Measurements from ENCODE around the gene CFAP299.

The CFAP299 gene

GRCh38 chr4:80566203-80566872 lies 230.8 kb downstream of the CFAP299 start:
- H3K27ac Mint-ChIP-seq = no peak overlapping the region
- no peaks in the 10 kb centered on the region for H3K27me3 Mint-ChIP-seq
- no peak for DNase-seq
- H3K4me1 Mint-ChIP-seq (ENCODE audit: low read depth) = peaks cover 9% of the 10 kb centered on the region
- peak overlapping the region; percentile 43 for H3K4me3 Mint-ChIP-seq
- no peaks in the 10 kb centered on the region for H3K36me3 Mint-ChIP-seq (ENCODE audit: low read depth)
- H3K9me3 Mint-ChIP-seq = peaks cover 10% of the 10 kb centered on the region

DNA sequence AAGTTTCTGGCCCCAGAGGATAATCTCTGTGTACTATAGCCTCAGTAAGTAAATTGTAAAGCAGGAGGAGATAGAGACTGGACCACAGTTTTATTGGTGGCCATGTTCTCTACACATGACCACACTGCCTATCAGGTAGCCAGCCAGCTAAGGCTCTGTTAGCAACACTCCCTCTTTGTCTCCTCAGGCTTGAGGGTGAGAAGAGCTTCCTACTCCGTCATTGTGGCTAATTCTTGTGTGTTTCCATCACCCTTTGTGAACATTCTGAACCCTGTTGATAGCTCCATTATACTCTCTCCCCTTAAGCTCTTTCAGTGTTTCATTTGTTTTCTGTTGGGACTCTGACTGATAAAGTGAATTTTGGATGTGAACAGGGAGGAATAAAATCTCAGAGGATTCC lies 233.4 kb downstream of the CFAP299 start:
- Mint-ChIP-seq H3K9me3 (peaks cover 7% of the 10 kb centered on the region), H3K36me3 (ENCODE audit: low read depth) (no peaks in the 10 kb centered on the region), H3K27ac (no peak overlapping the region)

GRCh38 chr4:80576796-80577195 lies 241.3 kb downstream of the CFAP299 start:
- no peak overlapping the region for H3K27ac Mint-ChIP-seq
- H3K36me3 Mint-ChIP-seq (ENCODE audit: low read depth) = no peaks in the 10 kb centered on the region
- H3K4me1 Mint-ChIP-seq (ENCODE audit: low read depth) = peaks cover 10% of the 10 kb centered on the region
- DNase-seq = no peak
- H3K27me3 Mint-ChIP-seq = no peaks in the 10 kb centered on the region
- H3K9me3 Mint-ChIP-seq = peaks cover 14% of the 10 kb centered on the region
- H3K4me3 Mint-ChIP-seq = no peak overlapping the region

More for the DNA sequence above, 233.4 kb downstream of the CFAP299 start:
- no peaks in the 10 kb centered on the region for H3K27me3 Mint-ChIP-seq
- DNase-seq = no peak
- H3K4me1 Mint-ChIP-seq (ENCODE audit: low read depth) = peaks cover 9% of the 10 kb centered on the region
- H3K4me3 Mint-ChIP-seq = no peak overlapping the region

DNA sequence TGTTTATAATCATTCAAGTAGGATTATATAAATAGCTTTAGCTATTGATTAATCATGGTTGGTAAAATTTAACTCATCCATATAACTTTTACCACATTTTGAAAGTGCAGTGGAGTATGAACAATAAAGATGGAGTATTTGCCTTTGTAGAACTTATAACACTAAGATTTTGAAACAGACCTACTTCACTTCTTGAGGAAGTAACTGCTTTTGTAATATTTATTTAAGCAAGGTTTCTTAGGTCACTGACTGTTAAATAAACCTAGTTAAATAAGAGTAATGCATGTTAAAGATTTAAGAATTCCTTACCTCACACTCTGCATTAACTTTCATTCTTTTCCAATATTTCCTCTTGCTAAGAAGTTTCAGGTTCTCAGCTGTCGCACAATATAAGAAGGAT lies 242.5 kb downstream of the CFAP299 start:
- Mint-ChIP-seq H3K27ac (no peak overlapping the region), H3K36me3 (ENCODE audit: low read depth) (no peaks in the 10 kb centered on the region), H3K4me1 (ENCODE audit: low read depth) (peaks cover 16% of the 10 kb centered on the region), H3K27me3 (no peaks in the 10 kb centered on the region), H3K4me3 (no peak overlapping the region), H3K9me3 (peaks cover 10% of the 10 kb centered on the region)
- no peak for DNase-seq

DNA sequence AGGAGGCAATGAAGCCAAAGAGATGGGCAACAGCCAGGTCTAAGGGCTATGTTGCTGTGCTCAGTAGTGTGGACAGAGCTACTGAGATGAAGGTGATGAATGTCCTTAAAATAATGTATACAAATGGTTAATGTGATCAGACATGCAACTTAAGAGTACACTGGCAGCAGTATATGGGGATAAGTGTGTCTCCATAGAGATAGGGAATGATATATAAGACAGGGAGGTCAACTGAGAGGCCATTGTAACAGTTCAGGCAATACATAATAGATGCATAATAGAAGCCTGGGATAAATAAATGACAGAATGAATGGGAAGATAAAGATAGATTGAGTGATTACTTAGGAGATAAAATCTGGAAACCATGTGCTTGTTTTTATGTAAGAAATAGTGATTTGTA lies 250.0 kb downstream of the CFAP299 start:
- Mint-ChIP-seq H3K4me1 (ENCODE audit: low read depth) (peaks cover 16% of the 10 kb centered on the region), H3K27ac (no peak overlapping the region)

DNA sequence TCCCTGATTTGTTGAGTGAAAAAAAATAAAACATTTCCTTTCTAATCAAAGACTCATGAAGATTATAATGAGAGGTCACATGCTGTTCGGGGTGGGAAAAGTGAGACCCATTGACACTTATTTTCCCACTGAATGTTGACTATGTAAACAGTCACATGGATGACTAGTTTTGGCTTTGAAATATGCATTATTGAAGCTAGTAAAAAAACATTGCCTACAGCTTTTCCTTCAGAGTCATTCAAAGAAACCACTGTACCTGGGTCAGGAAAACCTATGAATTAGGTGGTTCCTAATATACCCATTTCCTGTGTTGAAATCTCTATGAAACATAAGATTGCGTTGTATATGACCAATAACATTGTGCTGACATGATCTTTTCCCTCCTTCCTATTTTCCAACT lies 251.2 kb downstream of the CFAP299 start:
- H3K4me1 Mint-ChIP-seq (ENCODE audit: low read depth) = peaks cover 10% of the 10 kb centered on the region
- no peaks in the 10 kb centered on the region for H3K27me3 Mint-ChIP-seq
- H3K36me3 Mint-ChIP-seq (ENCODE audit: low read depth) = no peaks in the 10 kb centered on the region
- H3K9me3 Mint-ChIP-seq = no peaks in the 10 kb centered on the region
- no peak overlapping the region for H3K4me3 Mint-ChIP-seq
- no peak overlapping the region for H3K27ac Mint-ChIP-seq
- DNase-seq = no peak

More for the DNA sequence above, 250.0 kb downstream of the CFAP299 start:
- no peaks in the 10 kb centered on the region for H3K36me3 Mint-ChIP-seq (ENCODE audit: low read depth)
- no peak for DNase-seq
- H3K27me3 Mint-ChIP-seq = no peaks in the 10 kb centered on the region
- no peaks in the 10 kb centered on the region for H3K9me3 Mint-ChIP-seq
- no peak overlapping the region for H3K4me3 Mint-ChIP-seq

DNA sequence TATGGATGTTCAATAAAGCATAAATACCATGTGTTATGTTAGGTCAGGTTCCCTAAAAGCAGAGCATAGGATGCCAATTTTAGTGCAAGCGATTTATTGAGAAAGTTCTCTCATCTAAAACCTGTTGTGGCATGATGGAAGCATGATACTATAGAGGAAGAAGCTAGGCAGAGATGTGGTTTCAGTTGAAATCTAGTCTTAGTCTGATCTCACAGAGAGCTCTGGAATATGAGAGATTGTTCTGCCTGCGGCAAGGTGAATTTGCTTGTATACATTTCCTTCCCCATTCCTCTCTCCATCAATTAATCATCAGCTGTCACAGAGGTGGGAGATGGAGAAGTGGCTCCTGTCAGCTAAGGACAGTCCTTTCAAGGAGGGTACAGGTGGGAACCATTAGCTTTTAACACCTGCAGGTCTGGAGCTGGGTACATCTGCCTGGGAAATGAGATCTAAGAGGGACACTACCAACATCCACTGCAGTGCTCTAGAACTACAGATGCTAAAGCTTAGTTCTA lies 252.4 kb downstream of the CFAP299 start:
- no peak overlapping the region for H3K4me3 Mint-ChIP-seq
- H3K36me3 Mint-ChIP-seq (ENCODE audit: low read depth) = no peaks in the 10 kb centered on the region
- DNase-seq = no peak
- no peaks in the 10 kb centered on the region for H3K9me3 Mint-ChIP-seq
- peaks cover 5% of the 10 kb centered on the region for H3K4me1 Mint-ChIP-seq (ENCODE audit: low read depth)
- H3K27ac Mint-ChIP-seq = no peak overlapping the region
- no peaks in the 10 kb centered on the region for H3K27me3 Mint-ChIP-seq

GRCh38 chr4:80592950-80593349 lies 257.4 kb downstream of the CFAP299 start:
- Mint-ChIP-seq H3K27ac (no peak overlapping the region), H3K27me3 (no peaks in the 10 kb centered on the region), H3K36me3 (ENCODE audit: low read depth) (no peaks in the 10 kb centered on the region), H3K9me3 (no peaks in the 10 kb centered on the region), H3K4me3 (no peak overlapping the region), H3K4me1 (ENCODE audit: low read depth) (peaks cover 2% of the 10 kb centered on the region)
- DNase-seq = no peak

DNA sequence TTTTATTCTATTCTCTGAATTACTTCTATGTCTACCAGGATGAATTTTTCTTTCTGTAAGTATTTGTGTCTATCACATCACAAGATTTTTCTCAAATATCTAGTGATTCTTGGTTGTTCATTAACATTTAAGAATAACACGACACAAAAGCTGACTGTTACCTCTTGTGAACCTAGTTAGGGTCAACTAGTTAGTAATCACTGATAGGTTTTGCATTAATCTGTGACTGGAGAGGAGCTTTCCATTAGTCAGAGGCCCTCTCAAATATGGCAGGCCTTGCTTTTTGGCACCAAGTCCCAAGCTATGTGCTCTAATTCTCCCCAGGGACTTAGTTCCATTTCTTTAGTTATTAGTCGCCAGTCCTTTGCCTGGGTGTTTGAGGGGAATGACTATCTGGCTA lies 259.2 kb downstream of the CFAP299 start:
- DNase-seq = no peak
- Mint-ChIP-seq H3K4me1 (ENCODE audit: low read depth) (no peaks in the 10 kb centered on the region), H3K27me3 (no peaks in the 10 kb centered on the region), H3K27ac (no peak overlapping the region), H3K36me3 (ENCODE audit: low read depth) (no peaks in the 10 kb centered on the region), H3K9me3 (no peaks in the 10 kb centered on the region), H3K4me3 (no peak overlapping the region)

DNA sequence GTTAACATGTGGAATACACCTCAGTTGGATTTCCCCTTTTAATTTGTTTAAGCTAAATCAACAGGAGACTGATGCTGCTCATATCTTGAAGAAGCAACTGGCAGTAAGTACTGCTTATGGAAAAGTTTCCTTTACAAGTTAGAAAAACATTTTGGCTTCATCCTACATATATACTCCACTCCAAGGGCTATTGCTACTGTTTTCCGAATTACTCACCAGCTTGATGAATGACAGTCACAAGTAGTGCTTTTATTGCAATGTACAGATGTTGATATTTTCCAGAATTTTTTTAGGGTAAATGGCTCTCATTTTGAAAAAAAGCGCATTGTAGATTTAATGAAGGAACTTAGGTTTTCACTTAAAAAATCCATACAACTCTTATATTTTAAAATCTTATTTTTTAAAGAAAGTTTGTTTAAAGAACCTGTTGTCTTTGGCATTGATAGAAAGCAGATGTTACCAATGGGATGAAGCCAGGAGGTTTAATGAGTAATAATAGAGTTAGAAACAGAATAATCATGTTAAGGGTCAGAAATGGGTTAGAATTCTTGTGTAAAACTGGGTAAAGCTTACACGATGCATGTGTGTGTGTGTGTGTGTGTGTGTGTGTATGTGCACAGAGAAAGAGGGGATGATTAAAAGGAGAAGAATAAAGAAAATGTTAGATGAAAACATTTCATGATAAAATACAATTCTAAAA lies 272.9 kb downstream of the CFAP299 start:
- DNase-seq = no peak
- no peaks in the 10 kb centered on the region for H3K36me3 Mint-ChIP-seq (ENCODE audit: low read depth)
- peaks cover 14% of the 10 kb centered on the region for H3K4me1 Mint-ChIP-seq (ENCODE audit: low read depth)
- H3K27me3 Mint-ChIP-seq = no peaks in the 10 kb centered on the region
- H3K9me3 Mint-ChIP-seq = no peaks in the 10 kb centered on the region
- no peak overlapping the region for H3K4me3 Mint-ChIP-seq
- no peak overlapping the region for H3K27ac Mint-ChIP-seq

DNA sequence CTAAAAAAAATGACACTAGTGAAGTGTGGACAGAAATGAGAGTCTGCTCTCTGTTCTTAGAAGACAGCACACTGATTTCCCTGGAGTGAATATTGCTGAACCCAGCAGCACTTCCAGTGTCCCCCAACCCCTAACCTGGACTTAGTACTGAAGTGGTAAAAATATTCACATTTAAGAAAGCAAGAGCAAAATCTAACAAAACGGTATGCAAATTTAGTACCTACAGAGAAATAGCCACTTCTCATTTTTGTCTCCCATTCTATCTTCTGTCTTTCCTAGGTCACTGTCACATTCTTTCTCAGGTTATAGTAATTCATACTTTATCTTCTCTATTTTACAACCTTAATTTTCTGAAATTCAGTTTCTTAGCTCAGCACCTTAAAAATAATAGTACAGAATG lies 274.7 kb downstream of the CFAP299 start:
- H3K4me1 Mint-ChIP-seq (ENCODE audit: low read depth) = peaks cover 11% of the 10 kb centered on the region
- H3K27ac Mint-ChIP-seq = no peak overlapping the region
- no peaks in the 10 kb centered on the region for H3K9me3 Mint-ChIP-seq

GRCh38 chr4:80610845-80611677 lies 275.5 kb downstream of the CFAP299 start:
- peaks cover 11% of the 10 kb centered on the region for H3K4me1 Mint-ChIP-seq (ENCODE audit: low read depth)
- H3K4me3 Mint-ChIP-seq = no peak overlapping the region
- H3K27me3 Mint-ChIP-seq = no peaks in the 10 kb centered on the region
- H3K36me3 Mint-ChIP-seq (ENCODE audit: low read depth) = no peaks in the 10 kb centered on the region
- no peak overlapping the region for H3K27ac Mint-ChIP-seq
- no peaks in the 10 kb centered on the region for H3K9me3 Mint-ChIP-seq
- DNase-seq = no peak

More for the DNA sequence above, 274.7 kb downstream of the CFAP299 start:
- Mint-ChIP-seq H3K27me3 (no peaks in the 10 kb centered on the region), H3K4me3 (no peak overlapping the region), H3K36me3 (ENCODE audit: low read depth) (no peaks in the 10 kb centered on the region)
- no peak for DNase-seq

GRCh38 chr4:80611678-80611979 lies 276.1 kb downstream of the CFAP299 start:
- Mint-ChIP-seq H3K9me3 (no peaks in the 10 kb centered on the region), H3K27me3 (no peaks in the 10 kb centered on the region), H3K4me3 (no peak overlapping the region), H3K4me1 (ENCODE audit: low read depth) (peaks cover 11% of the 10 kb centered on the region), H3K36me3 (ENCODE audit: low read depth) (no peaks in the 10 kb centered on the region), H3K27ac (no peak overlapping the region)
- DNase-seq = no peak

DNA sequence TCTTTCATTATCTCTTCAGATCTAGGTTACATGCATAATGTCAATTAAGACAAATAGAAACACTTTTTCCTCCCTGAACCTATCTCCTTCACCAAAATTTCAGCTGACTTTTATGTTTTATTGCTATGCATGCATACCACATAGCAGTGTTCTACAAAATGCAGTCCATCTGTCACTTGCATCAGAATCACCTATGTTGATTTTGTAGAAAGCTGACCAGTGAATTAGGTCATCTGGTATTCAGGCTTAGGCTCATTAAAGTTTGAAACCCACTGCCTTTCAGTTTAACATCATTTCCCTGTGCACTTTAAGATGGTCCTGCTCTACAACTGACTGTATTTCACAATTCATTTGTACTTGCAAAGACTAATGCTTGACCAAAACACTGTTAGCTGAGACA lies 277.9 kb downstream of the CFAP299 start:
- Mint-ChIP-seq H3K4me3 (no peak overlapping the region), H3K9me3 (no peaks in the 10 kb centered on the region), H3K27ac (no peak overlapping the region), H3K27me3 (no peaks in the 10 kb centered on the region), H3K4me1 (ENCODE audit: low read depth) (peaks cover 11% of the 10 kb centered on the region), H3K36me3 (ENCODE audit: low read depth) (no peaks in the 10 kb centered on the region)
- DNase-seq = no peak

- Mint-ChIP-seq H3K4me3 (no peak overlapping the region), H3K9me3 (no peaks in the 10 kb centered on the region), H3K36me3 (ENCODE audit: low read depth) (no peaks in the 10 kb centered on the region), H3K27me3 (no peaks in the 10 kb centered on the region), H3K4me1 (ENCODE audit: low read depth) (peaks cover 11% of the 10 kb centered on the region), H3K27ac (no peak overlapping the region)
- no peak for DNase-seq
Measured at GRCh38 chr4:80614319-80614718, 278.8 kb downstream of the CFAP299 start.
